HG03097 (cell line): ENCODE results near the gene SH3BGRL3.

ENCODE experiments used
- ATAC-seq: cut with Tn5 transposase; IDR thresholded peaks from one replicate; pipeline ENCODE4 v1.9.1; 2021; ENCODE audit not compliant: unreplicated experiment, low FRiP score

The SH3BGRL3 gene

DNA sequence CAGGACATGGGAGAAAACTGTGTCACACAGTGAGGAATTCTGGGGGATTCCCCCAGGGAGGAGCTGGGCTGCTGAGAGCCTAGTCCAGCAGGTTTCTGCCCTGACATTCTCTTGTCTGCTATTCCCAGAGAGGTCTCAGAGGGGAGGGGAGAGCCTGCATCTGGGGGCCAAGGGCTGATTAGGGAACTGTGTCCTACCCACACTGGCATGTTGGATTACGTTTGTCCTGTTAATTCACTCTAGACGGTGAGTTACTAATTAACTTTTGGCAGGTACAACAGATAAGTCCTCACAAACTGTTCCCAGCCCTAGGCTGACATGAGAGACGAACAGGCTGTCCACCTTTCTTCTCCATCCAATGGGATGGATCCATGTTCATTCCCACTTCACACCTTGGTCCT lies 2.6 kb upstream of the SH3BGRL3 start:
- no peak for ATAC-seq

DNA sequence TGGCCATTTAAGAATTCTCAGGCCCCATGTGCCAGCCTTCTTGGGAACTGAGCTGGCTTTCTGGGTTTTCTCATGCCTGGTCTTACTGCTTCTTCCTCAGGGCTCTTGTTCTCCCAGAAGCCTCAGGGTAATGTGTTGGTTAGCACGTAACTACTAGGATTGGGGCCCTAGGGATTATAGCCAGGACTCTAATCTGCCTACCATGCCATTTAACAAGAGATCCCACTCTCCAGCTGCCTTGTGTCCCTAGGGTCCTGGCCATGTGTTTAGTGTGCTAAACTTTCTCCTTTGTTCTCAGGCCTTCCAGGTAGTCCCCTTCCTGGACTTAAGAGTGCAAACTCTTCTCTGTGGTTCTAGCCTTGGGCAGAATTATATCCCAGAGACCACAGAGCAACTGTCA lies 2.2 kb upstream of the SH3BGRL3 start:
- ATAC-seq: no peak

DNA sequence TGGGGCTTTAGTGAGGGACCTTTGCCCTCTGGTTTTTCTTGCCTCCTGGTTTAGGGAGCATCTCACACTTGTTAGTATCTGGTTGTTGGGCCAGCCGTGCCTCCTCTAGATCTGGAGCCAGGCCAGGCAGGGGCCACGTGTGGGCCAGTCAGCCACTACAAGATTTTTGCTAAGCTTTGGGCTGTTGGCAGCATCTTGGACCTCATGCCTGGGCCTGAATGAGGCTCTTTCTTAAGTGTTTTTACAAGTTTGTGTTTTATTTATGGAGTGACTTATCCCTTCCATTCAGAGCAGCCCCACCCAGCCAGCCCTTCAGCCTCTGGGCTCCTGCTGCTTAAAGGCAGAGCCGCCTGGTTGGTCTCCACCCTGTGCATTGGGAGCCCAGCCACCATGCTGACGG lies 1.6 kb upstream of the SH3BGRL3 start:
- ATAC-seq: no peak

DNA sequence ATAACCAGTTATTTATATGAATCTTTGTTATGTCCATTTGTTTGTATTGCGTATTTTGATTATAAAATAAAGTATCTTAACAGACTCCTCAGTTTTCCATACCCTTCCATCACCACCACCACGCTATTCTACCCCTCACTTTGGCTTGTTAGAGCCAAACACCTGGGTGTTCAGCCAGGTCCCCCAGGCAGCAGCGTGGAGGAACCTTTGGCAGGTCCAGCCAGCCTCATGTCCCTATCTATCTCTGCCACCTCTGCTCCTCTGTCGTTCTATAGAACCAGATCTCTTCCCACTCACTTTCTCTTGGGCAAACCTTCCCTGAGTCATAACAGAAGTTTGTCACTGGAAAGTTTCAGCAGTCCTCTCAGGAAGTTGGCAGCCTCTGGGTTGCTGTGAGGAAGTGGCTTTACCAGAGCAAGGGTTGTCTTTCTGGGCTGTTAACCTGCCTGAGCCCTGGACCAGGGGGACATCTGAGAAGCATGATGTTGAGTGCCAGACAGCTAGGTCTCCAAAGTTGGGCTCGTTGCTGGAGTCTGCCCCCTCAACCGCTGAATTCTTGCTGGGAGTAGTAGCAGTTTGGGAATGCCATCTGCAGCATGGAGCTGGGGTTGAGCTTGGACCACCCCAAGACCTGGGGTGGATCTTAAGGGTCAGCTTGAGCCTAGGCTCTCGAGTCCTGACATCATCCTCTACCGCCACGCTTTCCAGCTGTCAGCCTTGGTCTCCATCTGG lies 996 bp upstream of the SH3BGRL3 start:
- ATAC-seq: no peak

DNA sequence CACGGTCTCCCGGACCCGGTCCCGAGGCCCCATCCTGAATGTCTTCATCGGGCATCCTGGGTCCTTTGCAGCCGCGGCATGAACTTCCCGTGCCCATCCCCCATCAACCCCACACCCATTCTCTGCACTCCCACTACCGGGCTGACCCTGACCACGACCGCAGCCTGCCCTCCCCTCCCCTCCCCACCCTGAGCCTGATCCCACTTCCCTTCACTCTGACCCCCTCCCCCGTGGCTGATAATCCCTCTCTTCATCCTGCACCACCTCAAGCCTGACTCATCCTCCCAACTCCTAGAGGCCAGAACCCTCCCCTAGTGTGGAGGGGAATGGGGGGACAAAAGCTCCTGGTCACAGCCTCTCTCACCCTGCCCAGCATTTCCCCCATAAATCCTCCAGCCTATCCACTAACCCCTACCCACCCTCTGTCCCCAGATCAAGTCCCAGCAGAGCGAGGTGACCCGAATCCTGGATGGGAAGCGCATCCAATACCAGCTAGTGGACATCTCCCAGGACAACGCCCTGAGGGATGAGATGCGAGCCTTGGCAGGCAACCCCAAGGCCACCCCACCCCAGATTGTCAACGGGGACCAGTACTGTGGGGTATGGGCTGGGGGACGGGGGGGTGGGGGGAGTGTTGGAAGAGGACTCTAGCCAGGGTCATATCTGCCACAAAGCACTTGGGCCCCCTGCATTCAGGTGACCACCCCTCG lies 602 bp downstream of the SH3BGRL3 start:
- no peak for ATAC-seq

DNA sequence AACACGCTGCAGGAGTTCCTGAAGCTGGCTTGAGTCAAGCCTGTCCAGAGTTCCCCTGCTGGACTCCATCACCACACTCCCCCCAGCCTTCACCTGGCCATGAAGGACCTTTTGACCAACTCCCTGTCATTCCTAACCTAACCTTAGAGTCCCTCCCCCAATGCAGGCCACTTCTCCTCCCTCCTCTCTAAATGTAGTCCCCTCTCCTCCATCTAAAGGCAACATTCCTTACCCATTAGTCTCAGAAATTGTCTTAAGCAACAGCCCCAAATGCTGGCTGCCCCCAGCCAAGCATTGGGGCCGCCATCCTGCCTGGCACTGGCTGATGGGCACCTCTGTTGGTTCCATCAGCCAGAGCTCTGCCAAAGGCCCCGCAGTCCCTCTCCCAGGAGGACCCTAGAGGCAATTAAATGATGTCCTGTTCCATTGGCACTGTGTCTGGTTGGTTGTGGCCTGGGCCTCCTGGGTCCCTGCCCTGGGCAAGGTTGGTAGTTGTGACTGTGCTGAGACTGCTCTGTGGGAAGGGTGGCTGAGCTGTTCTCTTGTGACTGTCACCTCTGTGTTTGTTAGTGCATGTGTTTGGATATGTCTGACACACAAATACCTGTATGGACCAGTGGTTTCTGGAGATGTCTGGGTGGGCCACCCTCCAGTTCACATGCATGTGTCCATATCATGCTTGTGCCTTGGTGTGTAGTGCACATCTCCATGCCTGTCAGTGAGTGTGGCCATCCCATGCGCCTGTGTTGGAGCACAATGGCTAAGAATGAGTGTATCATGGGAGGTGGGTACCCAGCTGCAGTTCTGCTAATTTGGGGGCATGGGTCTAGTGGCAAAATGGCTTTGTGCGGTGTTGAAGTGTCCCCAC lies 1.4 kb downstream of the SH3BGRL3 start:
- ATAC-seq: no peak

DNA sequence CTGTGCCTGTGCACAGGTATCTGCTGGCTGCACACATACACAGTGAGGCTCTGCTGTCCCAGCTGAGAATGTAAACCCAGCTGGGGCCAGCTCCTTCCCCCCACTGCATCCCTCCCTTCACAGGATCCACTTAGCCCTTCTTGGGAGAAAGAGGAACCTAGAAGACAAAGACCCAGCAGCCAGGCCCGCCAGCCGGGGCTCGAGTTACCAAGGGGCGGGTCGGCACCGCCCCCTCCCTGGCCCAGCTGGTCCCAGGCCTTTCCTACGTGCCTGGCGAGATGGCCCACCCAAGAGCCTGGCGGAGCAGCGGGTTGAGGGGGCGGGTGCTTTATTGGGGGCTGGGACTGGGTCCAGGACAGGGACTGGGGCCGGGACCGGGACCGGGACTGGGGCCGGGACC lies 2.1 kb downstream of the SH3BGRL3 start:
- ATAC-seq: no peak

DNA sequence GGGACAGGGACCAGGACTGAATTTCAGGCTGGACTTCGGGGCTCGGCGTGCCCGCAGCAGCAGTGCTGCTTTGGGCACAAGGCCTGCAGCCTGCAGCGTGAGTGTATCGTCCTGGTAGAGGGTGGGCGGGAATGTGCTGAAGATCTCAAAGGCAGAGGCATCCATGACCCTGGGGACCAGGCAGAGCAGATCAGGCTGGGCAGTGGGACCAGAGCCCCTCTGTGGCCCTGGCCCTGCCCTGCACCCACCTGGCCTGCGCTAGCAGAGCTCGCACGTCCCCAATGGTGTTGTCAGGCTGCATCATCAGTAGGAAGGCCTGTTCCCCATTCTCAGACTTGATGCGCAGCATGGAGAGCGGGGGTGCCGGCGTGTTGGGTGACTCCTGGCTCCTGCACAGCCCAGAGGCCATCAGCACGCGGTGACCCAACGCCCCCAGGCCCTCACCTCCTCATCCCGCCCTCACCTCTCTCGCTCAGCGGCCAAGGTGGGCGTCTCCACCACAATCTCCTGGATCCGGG lies 2.6 kb downstream of the SH3BGRL3 start:
- no peak for ATAC-seq

DNA sequence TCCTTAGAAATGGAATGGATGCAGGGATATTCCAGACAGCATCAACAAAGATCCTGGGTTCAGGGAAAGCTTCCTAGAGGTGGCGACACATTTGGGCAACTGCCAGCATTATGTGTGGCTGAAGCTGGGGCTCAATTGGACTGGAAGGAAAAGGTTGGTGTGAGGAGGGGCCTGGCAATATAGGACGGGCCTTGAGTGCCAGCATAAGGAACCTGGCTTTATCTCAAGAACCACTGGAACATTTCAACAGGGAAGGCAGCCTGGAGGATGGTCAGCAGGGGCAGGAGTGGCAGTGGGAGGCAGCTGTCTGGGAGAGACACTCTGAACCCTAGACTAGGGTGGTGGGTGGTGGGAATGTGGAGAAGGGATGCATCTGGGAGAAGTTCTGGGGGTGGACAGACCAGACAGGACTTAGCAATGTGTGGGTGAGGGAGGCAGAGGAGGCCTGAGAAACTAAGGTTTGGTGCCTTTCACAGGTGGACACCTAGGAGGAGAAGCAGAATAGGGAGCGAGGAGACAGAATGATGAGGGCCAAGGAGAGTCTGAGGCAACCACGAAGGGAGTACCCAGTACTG lies 3.5 kb downstream of the SH3BGRL3 start:
- ATAC-seq: no peak

DNA sequence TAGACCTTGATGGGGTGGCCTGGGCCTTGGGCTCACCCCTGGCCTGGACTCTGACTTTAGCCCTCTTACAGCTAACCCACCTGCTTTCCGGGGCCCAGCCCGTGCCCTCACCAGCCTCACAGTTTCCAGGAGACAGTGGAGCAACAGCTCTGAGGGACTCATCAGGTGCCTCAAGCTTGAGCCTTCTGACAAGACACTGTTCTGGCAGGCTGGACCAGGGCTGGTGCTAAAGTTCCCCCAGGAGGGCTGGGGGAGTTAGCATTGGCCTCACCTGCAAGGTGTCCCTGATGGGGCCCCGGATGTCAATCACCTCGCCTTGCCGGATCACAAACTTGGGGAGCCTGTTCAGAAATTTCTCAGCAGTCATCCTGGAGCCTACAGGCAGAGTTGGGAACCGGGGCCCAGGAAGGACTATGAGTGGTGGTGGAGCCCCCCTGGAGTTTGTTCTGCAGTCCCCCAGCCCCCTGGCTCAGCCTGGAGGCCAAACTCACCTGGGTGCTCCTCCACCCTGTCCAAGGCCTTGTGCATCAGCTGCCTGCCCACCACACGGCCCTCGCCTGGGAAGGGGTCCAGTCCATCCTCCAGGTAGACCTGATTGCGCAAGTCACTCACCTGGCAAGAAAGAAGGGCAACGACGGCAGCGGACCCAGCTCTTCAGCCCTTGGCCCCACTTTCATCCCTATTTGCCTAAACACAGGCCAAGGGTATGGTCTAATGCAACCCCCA lies 4.1 kb downstream of the SH3BGRL3 start:
- no peak for ATAC-seq

DNA sequence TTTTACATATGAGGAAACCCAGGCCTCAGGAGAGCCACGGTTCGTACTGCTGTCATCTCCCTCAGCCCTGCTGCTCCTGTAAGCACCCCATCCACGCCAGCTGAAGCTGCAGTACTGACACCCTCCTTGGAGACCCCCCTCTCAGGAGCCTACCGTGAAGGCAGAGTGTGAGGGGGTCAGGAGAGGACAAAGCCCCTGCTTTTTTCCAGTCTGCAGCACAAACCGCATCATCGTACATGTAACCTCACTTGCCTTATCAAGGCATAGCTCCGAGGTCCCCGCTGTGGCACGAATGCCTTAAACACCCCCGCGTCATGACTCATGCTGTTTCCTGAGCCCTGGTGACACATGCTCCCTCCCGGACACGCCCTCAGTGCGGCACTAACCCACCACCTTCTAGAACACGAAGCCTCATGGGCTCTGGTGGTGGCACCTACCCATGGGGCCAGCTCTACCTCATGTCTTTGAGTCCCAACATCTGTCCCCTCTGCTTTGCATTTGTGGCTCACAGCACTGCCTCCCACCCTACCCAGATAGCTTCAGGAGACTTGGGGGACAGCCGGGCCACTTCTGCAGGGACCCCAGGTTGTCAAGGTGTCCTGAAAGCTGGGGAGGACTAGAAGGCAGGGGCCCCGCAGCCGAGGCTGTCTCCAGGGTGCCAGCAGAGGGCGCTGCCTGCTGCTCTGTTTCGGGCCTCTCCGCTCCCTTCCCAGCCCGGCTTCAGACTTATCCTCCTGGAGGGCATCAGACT lies 4.9 kb downstream of the SH3BGRL3 start:
- ATAC-seq: no peak

DNA sequence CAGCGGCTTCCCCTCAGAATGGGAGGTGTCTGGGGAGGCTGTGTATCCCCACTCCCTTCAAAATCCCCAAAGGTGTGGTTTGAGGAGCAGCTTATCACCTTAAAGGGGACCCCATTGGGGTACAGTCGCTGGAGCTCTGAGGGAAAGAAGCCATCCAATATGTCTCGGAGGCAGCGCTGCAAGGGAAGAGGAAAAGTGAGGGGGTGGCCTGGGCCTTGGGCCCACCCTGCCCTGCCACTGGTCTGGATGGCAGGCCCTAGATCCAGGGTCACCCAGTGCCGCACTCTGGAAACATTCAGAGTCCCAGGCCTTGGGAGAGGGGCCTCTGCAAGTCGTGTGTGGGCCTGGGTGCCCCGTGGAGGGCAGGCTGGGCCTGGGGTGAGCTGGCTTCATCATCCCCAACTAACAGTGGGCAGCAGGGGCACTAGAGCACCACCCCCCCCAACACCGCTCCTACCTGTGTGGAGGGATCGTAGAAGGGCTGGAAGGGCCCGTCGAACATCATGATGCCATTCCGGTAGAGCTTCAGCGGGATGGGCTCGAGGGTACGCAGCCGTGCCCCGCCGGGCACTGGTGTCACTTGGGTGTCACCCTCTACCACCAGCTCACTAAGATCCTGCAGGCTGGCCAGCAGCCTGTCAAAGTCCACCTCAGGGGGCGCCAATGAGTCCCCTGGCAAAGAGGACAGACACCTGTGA lies 5.6 kb downstream of the SH3BGRL3 start:
- no peak for ATAC-seq

DNA sequence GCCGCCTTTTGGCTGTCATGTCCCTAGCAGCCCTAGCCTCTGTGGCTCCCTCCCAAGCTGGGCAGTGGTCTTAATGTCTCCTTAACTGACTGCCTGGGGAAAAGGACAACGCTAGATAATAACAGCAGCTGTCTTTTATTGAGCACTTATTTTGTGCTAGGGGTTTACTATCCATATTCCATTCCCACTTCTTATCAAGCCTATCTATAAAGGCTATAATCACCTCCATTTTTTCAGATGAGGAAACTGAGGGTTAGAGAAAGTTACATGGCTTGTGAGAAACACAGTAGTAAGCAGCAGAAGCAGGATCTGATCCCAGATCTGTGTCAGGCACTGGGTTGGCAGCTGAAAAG lies 6.2 kb downstream of the SH3BGRL3 start:
- ATAC-seq: no peak

DNA sequence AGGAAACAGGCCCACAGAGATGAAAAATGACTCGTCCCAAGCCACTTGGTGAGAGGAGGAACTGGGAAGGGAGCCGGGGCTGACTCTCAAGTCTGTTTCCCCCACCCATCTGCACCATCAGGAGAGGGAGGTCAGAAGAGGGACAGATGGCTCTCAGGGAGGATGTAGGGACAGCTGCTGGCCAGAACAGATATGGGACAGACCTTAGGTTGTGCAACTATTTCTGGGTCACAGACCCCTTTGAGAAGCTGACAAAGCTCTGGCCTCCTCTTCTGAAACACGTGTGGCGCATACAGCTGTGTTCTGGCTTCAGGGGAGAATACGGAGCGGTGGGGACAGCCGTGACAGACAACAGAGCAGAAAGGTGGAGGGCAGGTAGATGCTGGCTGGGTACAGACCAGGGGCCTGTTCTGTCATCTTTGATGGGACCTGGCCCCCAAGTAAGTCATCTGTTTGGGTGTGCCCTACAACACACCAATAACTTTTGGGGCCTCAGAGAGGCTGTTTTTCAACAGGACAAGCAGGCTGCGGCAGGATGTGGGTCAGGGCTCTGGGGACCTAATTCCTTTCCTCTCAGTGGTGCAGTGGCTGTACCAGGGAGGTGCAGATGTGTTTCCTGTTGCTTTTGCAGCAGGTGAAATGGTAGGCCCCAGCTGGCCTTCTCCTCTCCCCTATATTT lies 7.3 kb downstream of the SH3BGRL3 start:
- ATAC-seq: peak; percentile 38

DNA sequence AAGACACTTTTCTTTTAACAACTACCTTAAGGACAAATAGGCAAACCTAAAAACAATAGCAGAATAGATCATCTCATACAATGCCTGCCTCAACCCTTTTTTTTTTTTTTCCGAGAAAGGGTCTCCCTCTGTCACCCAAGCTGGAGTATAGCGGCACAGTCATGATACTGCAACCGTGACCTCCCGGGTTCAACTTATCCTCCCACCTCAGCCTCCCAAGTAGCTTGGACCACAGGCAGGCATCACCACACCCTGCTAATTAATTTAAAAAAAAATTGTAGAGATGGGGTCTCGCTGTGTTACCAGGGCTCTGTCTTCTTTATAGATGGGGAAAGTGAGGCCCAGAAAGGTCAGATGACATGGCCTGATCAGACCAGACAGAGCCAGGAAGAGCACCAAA lies 7.9 kb downstream of the SH3BGRL3 start:
- ATAC-seq: no peak

DNA sequence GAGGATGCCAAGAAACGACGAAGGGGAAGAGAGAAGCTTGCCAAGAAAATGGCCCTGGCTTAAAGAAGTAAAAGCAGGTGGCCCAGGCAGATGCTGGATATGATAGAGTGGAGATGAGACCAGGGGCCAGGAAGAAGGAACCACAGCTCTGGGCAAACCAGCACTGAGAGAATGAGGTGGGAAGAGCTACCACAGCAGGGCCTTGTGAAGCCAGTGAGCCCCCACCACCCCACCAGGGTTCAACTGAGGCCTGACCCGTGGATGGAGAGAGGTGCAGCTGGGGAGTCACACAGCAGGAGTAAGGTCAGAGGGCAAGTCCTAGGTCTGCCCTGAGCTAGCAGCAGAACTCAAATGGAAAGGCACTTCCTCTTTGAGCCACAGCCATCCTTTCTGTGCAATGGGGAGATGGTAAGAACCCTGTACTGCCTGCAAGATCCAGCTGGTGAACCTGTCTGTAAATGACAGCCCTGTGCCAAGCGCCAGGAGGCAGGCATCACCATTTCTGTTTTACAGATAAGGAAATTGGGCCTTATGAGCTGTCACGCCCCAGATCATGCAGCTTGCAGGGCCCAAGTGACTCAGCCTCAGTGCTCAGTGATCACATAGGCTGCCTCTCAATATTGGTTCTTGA lies 8.5 kb downstream of the SH3BGRL3 start:
- no peak for ATAC-seq

DNA sequence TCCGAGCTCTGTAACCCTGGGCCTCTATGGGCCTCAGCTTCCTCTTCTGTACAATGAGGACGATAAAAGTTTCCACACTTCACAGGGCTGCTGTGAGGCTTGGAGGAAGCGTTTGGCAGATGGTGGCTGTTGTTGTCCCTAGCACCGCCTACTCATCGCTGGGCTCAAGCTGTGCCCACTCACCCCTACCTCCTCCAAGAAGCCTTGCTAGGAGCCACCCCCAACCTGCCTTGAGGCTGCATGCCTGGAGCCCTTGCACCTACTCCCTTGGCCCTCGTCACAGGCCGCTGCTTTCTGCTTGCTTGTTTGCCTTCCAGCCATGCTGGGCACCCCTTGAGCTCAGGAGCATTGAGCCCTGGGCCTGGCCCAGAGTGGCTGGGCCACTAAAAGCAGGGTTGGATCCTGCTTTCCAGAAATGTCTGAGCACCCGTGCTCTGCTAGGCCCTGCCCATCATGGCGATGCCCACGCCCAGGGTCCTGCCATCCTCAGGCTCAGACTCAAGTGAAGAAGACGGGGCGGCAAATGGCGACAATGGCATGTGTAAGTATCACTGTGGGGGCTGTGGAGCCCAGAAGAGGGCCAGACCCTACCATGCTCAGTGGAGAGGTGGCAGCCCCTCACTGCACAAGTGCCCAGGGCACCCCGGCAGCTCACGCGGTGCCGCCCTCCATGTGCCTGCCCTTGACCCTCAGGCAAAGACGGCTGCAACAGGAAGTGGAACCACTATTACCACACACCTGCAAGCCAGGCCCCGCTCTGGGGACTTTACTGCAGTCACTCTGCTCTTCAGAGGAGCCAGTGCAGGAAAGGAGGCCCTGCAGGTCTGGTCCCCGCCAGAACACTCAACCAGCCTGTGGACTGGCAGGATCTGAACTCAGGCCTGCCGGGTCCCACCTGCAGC lies 9.5 kb downstream of the SH3BGRL3 start:
- ATAC-seq: no peak
